SU-DHL-6 (cell line): Measurements from ENCODE around the gene AGAP1.

Source experiments
- EZH2phosphoT487 ChIP-seq: fragments of 200-600 bp; sonication (generic), shearing (Covaris generic); conservative IDR thresholded peaks from 2 replicates; pipeline ENCODE4 v1.6.1; 2018; ENCODE audit warnings: mild to moderate bottlenecking, antibody characterized with exemption, low read length, moderate library complexity, mixed read lengths
- TF ChIP-seq, protein P1 (sequence below): fragments of 200-600 bp; sonication (generic); IDR thresholded peaks from one replicate; pipeline ENCODE4 v1.5.1; 2017; ENCODE audit warnings: antibody characterized with exemption, mild to moderate bottlenecking, low read length, moderate library complexity; ENCODE audit not compliant: insufficient read depth, poor library complexity, severe bottlenecking

DNA sequence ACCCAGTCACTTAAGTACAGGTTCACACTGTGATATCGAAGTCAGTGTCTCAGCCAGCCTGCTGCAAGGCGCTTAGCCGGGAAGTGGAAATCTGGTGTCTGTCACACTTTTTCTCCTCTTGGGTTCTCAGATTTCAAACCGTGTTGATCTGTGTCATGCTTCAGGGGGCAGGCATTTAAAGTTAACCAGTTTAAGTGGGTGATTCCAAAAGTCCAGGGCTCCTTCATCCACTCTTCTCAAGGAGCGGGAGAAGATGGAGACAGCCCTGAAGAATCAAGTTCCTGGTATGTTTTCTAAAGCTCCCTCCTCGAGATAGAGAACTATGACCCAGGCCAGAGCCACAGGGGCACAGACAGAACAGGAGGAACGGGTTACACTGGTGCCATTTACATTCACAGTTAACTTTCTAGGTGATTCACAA, 342.7 kb downstream of the AGAP1 start:
- TF ChIP-seq, protein P1, sequence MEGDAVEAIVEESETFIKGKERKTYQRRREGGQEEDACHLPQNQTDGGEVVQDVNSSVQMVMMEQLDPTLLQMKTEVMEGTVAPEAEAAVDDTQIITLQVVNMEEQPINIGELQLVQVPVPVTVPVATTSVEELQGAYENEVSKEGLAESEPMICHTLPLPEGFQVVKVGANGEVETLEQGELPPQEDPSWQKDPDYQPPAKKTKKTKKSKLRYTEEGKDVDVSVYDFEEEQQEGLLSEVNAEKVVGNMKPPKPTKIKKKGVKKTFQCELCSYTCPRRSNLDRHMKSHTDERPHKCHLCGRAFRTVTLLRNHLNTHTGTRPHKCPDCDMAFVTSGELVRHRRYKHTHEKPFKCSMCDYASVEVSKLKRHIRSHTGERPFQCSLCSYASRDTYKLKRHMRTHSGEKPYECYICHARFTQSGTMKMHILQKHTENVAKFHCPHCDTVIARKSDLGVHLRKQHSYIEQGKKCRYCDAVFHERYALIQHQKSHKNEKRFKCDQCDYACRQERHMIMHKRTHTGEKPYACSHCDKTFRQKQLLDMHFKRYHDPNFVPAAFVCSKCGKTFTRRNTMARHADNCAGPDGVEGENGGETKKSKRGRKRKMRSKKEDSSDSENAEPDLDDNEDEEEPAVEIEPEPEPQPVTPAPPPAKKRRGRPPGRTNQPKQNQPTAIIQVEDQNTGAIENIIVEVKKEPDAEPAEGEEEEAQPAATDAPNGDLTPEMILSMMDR, result no peak
- TF ChIP-seq EZH2phosphoT487, result no peak
